Activated CD4-positive, alpha-beta T cell treated with anti-CD3 and anti-CD28 coated beads, Interleukin-2, Interleukin-6, amounts not matched to agents 100 ng/mL and 50 ng/mL, durations not matched to agents 16 hours and 8 hours (primary cell): ENCODE results near the gene ZNF230.
A peak's percentile ranks its signal among the peaks of the same experiment; 100 is the strongest.

Experiments used
- DNase-seq: peaks from one replicate; pipeline ENCODE4 v3.0.0-alpha.2; 2020

The ZNF230 gene

GRCh38 chr19:44050740-44051649, 48.2 kb downstream of the ZNF230 start:
- no peak for DNase-seq

- DNase-seq = peak; percentile 12
Observed at GRCh38 chr19:44051650-44052402, 49.1 kb downstream of the ZNF230 start, which contains the start of gene ZNF223. Gene ZNF223 (plus strand): TSS chr19:44052036. CDS start chr19:44055177, 3,141 bp downstream.

- no peak for DNase-seq
Observed at GRCh38 chr19:44055870-44056269, 53.1 kb downstream of the ZNF230 start.

GRCh38 chr19:44059229-44059628, 56.5 kb downstream of the ZNF230 start:
- DNase-seq = no peak

- DNase-seq = no peak
Observed at GRCh38 chr19:44061038-44061437, 58.3 kb downstream of the ZNF230 start.
